Head of caudate nucleus (tissue), 42 donors: ENCODE results near the gene ITSN1.

Source experiments
- DNase-seq, 42 donors: peaks; one replicate each; pipeline versions ENCODE4 v3.0.0 to v3.0.0-alpha.2; 2020 to 2021; ENCODE audit warnings: mixed read lengths in 7 of 42
- intact Hi-C: fragments of 100-400 bp; cut with DNase I; formaldehyde crosslinking; loops from one replicate; pipeline ENCODE4 v1.15.0; 2022

The ITSN1 gene

DNA sequence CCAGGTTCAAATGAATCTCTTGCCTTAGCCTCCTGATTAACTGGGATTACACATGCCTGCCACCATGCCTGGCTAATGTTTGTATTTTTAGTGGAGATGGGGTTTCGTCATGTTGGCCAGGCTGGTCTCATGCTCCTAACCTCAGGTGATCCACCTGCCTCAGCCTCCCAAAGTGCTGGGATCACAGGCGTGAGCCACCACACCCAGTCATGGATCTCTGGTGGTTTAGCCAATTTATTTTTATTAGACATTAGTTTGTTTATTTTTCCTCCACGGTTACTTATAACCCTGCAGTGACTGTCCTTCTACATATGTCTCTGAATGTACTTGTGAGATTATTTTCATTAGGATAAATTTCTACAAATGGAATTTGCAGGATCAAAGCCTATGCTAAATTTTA lies 5.3 kb downstream of the ITSN1 start:
- no peak for DNase-seq
- intact Hi-C loops = loop anchor here (10.0 kb wide), 1 partner anchor 267 kb away; the partner anchor contains the start of gene ATP5PO

DNA sequence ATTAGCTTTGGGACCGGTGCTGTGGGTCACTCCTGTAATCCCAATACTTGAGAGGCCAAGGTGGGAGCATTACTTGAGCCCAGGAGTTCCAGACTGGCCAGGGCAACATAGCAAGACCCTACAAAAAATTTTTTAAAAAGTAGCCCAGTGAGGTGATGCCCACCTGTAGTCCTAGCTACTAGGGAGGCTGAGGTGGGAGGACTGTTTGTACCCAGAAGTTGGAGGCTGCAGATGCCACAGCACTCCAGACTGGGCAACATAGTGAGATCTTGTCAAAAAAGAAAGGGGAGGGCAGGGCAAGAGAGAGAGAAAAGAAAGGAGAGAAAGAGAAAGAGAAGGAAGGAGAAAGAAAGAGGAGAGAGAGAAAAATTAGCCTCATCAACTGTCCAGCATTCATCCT lies 6.3 kb downstream of the ITSN1 start:
- DNase-seq = no peak
- intact Hi-C loops = loop anchor here (10.0 kb wide), 1 partner anchor 266 kb away; the partner anchor contains the start of gene ATP5PO

DNA sequence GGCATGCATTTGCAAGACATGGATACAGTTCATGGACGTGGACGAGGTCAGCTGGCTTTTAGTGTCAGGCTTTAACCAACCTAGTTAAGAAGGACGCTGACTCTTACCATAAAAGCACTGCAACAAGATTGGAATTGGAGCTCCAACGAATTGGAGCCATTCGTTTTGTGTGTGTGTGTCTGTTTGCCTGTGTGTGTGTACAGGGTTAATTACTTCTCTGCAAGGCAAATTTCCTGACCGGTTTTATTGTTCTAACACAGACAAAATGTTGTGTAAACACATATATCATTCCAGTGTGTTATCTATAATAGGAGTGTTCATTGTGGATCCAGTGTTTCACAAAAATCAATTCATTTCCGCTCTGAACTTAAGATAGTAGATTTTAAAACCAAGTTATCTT lies 7.9 kb downstream of the ITSN1 start:
- no peak for DNase-seq
- intact Hi-C loops = no loop called here

DNA sequence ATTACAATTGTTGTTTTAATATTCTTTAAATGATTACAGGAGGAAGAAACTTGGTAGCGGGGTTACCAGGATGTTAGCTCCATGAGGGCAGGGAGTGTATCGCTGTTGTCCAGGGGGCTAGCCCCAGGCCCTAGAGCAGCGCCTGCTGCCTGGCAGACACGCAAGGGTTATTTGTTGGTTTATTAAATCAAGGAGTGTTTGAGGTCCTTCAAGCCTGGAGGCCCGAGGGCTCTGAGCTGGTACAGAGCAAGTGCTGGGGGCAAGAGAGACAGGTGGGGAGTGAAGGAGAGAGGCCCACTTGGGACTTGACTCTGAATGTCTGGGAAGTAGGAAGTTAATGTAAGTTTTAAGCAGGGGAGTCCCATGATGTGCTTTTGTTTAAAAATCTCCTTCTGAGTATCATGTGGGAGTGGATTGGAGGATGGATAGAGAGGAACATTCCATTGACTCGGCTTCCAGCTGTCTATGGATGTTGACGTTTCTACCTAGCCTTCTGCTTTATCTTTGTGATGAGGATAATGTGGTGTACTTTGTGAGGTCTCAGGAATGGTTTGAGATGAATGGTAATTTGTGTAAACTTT lies 8.7 kb downstream of the ITSN1 start:
- intact Hi-C loops = no loop called here
- DNase-seq = no peak

DNA sequence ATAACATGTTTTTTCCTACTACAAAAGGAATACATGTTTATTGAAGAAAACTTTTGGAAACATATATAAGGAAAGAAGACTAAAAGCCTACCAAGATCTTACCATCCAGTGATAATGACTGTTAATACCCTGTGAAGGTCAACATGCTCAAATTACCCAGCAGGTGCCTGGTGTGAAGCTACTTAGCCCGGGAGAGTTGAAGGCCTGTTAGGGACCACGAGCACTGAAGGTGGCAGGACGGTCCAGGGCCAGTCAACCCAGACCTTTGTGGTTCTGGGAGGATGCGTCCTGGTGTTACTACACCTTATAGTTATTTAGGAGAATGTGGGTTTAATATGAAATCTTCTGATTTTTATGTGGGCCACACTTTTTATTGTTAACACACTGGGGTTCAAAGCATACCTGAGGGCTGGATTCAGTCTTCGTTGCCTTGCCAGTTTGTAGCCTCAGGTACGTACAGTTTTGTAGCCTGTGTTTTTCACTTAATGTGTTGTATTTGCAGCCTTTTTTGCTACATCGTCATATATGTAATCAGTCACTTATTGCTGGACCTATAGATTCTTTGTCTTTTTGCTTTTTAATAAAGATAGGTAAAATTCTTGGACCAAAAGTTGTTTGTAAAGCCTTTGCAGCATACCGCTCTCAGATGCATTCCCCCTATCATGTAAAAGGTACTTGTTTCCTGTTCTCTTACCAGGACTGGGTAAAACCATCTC lies 9.8 kb downstream of the ITSN1 start:
- DNase-seq = no peak
- intact Hi-C loops = no loop called here

DNA sequence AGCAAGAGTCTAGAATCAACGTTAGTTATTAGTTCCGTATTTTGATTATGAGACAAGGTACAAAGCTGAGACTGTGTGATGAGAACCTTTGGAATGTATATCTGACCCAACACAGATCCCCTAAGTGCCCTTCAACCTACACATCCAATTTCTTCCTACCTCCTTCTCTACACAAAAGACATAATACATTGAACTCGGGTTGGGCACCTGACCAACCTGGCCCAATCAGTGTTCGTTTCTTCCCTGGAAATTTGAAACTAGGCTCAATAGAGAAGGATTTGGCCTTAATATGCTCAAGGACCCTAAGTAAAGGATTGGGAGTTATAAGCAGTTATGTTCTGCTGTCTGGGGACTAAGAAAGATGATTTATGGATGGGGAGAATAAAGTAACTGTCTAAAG lies 12.1 kb downstream of the ITSN1 start:
- DNase-seq = no peak
- intact Hi-C loops = no loop called here

DNA sequence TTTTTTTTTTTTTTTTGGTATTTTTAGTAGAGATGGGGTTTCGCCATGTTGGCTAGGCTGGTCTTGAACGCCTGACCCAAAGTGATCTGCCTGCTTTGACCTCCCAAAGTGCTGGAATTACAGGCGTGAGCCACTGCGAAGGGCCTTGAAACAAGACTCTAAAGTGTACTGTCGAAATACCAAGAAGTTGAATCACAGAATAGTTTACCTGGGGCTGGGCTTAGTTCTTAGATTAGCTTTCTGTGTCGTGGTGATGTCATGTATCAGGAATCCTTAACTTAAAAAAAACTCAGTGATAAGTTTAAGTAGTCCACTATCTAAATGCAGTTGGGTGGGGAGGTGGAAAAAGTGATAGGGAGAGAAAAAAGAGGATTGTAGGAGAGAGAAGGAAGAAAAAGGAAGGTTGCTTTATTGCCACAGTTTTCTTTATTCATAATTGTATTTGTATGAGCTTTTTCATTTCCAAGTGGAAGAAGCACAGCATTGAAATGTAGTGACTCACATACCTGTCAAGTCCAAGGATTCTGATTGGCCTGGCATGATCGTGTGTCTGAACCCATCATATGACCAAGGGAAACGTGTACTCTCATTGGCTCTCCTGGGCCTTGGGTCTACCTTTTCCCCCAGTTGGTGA lies 13.4 kb downstream of the ITSN1 start:
- intact Hi-C loops = no loop called here
- DNase-seq = no peak

DNA sequence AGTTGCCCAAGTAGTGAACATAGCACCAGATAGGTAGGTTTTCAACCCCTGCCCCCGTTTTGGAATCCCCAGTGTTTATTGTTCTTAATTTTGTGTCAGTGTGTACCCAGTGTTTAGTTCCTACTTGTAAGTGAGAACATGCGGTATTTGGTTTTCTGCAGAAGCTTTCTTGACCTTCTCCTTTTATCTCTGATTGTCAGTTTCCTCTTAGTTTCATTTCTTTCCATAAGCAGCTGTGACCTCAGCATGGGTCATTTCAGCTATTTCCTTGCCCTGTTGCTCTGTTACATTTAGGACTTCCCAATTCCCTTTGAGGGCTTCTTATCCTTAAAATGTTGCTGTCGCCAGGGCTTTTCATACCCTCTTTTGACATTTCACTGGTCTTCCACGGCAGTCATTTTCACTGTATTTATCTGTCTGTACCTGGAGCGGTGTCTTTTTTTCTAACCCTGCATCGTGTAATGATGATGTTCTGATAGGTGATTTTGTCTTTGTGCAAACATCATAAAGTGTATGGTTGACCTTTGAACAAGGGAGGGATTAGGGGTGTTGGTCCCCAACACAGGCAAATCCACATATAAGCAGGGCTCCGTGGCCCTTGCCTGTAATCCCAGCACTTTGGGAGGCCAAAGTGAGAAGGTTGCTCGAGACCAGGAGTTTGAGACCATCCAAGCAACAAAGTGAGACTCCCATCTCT lies 15.0 kb downstream of the ITSN1 start:
- DNase-seq = no peak
- intact Hi-C loops = no loop called here

DNA sequence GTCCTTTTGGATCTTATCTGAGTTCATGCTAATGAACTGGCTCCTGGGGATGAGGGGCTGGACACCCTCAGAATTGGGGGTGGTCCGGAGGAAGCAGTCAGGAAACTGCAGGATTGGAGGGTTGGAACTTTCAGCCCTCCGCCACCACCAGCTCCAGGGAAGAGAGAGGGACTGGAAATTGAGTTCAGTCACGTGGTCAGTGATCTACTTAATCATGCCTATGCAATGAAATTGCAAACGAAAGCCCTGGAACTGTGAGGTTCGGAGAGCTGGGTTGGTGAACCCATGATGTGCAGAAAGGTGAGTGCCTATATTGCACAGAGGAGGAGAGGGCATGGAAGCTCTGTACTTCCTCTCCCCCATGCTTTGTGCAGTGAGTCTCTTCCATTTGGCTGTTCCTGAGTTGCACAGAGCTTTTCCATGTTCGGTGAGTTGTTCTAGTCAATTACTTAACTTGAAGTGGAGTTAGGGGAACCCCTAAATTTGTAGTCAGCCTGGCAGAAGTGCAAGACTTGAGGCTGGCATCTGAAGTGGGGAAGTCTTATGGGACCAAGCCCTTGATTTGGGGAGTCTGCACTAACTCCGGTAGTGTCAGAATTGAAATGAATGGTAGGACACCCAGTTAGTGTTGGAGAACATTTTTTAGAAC lies 16.7 kb downstream of the ITSN1 start:
- intact Hi-C loops = no loop called here
- DNase-seq = no peak

DNA sequence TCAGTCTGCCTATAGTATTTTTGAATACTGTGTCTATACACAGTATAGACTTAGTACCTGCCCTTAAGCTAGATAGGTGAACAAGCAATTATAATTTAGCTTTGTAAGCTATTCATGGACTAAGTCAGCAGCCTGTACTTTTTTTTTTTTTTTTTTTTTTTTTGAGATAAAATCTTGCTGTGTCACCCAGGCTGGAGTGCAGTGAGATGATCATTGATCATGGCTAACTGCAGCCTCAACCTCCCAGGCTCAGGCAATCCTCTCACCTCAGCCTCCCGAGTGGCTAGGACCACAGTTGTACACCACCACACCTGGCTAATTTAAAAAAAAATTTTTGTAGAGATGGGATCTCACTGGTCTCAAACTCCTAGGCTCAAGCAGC lies 17.3 kb downstream of the ITSN1 start:
- intact Hi-C loops = no loop called here
- DNase-seq = no peak

DNA sequence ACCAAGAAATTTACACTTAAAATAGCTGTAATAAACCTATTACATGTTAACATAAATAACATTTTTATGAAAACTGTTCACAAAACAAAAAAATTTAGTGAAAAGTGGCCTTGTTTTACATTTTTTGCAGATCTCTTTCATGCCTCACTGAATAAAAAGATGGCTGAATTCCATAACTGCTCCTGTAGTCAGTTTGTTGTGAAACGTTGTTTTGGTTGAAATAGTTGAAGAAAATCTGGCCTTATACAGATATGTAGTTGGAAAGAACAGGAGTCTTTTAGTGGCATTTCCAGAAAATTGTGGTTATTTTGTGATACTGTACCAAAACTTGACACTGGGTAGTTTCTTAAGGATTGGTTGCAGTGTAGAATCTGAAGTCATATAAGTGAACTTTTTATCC lies 18.1 kb downstream of the ITSN1 start:
- intact Hi-C loops = no loop called here
- DNase-seq = no peak

DNA sequence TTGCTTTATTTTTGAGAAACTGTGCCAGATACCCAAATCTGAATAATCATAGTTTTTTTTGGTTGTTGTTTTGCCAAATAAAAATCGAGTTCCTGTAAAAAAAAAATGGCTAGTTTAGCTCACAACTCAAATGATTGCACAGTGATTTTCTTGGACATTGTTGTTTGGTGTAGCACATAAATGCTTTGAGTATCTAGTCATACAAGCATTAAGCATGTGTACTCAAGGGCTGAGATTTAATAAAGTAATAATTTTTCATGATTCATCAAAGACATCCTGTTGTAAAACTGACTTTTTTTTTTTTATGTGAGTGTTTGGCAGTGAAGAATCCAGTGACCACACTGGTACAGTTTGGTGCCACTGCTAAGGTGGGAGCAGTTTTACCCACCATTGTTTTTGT lies 18.8 kb downstream of the ITSN1 start:
- DNase-seq = no peak
- intact Hi-C loops = no loop called here

DNA sequence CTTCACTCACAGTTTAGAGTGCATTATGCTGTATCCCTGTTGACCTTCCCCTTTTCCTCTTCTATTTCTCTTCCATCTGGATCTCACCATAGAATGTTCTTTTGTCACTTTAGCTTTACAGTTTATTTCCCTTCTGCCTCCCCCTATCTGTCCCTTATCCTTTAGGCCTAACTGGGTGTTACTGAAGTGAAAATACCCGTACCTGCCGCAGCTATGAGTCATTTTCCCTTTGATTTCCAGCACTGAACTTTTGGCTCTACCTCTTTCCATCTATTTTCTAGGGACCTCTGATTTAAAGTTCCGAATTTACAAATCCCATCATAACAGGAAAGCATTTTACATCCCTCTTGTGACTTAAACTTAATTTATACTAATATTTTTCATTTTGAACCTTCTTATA lies 19.7 kb downstream of the ITSN1 start:
- intact Hi-C loops = no loop called here
- no peak for DNase-seq

DNA sequence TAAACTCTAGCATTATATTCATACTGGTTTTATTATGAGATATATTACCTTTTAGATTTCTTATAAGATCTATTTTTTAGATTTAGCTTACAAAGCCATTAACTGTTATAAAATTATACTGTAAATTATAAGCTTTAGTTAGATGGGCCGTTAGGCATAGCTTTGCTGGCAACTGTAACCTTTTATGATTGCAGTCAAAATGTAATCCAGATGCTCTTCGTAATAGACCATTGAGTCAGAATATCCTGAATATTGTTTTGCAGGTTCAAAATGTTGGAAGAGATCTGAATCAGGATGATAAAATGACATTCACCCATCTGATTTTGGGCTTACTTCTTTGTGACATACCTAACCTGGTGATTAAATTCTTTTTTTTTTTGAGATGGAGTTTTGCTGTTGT lies 20.9 kb downstream of the ITSN1 start:
- intact Hi-C loops = no loop called here

DNA sequence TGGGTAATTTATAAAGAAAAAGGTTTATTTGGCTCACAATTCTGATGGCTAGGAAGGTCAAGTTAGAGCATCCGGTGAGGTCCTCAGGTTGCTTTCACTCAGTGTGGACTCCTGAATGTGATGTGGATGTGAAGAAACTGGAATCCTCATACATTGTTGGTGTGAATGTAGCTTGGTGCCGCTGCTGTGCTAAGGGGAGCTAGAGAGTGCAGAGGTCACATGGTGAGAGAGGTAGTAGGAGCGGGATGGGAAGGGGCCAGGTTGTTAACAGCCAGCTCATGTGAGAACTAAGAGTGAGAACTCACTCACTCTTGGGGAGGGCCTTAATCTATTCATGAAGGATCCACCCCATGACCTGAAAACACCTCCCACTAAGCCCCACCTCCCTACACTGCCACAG lies 21.8 kb downstream of the ITSN1 start:
- DNase-seq = no peak
- intact Hi-C loops = no loop called here

More for the DNA sequence above, 20.9 kb downstream of the ITSN1 start:
- no peak for DNase-seq

DNA sequence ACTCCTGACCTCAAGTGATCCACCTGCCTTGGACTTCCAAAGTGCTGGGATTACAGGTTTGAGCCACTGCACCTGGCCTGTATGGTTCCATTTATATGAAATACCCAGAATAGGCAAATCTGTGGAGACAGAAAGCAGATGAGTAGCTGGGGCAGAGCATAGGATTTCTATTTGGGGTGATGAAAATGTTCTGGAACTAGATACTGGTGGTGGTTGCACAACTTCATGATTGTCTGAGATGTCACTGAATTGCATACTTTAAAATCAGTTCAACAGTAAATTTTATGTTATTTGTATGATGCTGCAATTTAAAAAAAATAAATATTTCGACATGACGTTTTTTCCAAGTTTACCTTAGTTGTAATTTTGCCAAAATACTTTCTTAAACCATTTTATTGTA lies 23.9 kb downstream of the ITSN1 start:
- intact Hi-C loops = no loop called here
- DNase-seq = no peak

DNA sequence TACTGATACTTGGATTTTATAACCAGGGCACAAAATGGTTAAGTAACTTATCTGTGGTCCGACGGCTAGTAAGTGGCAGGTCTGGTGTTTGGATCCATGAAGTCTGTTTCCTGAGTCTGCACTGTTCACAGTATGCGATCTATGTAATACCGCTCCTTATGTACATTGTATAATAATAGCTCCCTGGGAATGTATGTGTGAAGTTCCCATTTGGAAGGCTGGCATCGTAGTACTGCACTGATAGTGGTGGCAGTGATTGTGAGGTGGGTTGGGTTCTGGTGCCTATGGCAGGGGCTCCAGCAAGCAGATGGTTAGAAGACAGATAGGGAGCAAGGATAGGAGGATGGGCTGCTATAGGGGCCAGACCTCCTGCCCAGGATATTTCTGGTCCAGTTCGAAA lies 25.3 kb downstream of the ITSN1 start:
- intact Hi-C loops = no loop called here
- DNase-seq = no peak

DNA sequence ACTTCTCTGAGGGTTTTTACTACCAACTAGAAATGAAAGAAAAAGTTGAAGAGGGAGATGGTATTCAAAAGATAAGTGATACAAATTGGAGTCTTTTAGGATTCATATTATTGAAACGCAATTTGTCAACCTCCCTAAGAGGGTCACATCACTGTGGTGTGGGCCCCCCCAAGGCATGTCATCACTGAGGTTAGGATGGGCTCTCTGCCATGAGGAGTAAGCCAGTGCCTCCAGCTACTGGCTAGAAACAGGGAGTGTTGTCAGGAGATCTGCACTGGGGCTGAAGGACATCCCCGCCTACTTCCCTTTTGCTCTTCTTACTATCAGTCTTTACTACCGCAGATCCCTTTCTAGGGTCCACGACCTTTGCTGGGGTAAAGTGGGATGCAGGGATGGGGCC lies 25.9 kb downstream of the ITSN1 start:
- intact Hi-C loops = no loop called here
- no peak for DNase-seq

DNA sequence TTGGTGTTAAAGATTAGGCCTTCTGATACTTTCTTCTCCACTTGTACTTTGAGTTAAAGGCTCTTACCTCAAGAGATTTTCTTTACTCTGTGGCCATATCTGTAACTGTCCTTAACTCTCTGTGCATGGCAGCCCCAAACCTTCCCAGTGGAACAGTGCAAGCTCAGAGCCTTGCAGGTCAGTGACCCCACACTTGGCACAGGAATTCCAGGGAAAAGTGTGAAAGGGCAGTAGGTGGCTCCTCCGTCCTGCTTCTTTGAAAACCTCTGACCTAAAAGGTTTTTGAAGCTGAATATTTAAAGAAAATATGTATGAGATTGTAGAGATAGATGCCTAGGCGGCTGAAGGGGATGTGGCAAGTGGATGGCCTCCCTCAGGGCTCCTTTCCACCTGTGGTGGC lies 26.3 kb downstream of the ITSN1 start:
- DNase-seq = no peak
- intact Hi-C loops = no loop called here
